Spleen (tissue), 11 donors: ENCODE measurements around the gene TMEM229B. TPM values are rescaled to one million over a fixed set of nuclear protein-coding genes. Genes with fewer than 3 reads are reported as not detected.

Experiments used
- DNase-seq: peaks from one replicate; pipeline ENCODE4 v3.0.0-alpha.2; 2020
- H3K27ac ChIP-seq, 8 donors: fragments of 200-600 bp; sonication (generic) in 7 of 8; 1 replicate in 4 of 8; 2 replicates in 4 of 8; pipeline versions ENCODE4 v1.5.0 to v1.8.0; 2016 to 2021; ENCODE audit warnings: inconsistent platforms in 4 of 8, mild to moderate bottlenecking in 4 of 8, moderate library complexity in 1 of 8
- H3K27me3 ChIP-seq, 7 donors: fragments of 200-600 bp; sonication (generic) in 6 of 7; replicated peaks in 1 of 7; 1 replicate in 4 of 7; 2 replicates in 3 of 7; pipeline versions ENCODE4 v1.5.0 to v1.8.0; 2016 to 2021; ENCODE audit warnings: inconsistent platforms in 3 of 7, mild to moderate bottlenecking in 1 of 7
- H3K36me3 ChIP-seq, 6 donors: fragments of 200-600 bp; sonication (generic) in 5 of 6; 1 replicate in 4 of 6; 2 replicates in 2 of 6; pipeline versions ENCODE4 v1.5.0 to v1.8.0; 2016 to 2021; ENCODE audit warnings: inconsistent platforms in 2 of 6
- H3K4me1 ChIP-seq, 6 donors: fragments of 200-600 bp; sonication (generic) in 5 of 6; 1 replicate in 3 of 6; 2 replicates in 3 of 6; pipeline versions ENCODE4 v1.5.0 to v1.8.0; 2016 to 2021; ENCODE audit warnings: inconsistent platforms in 3 of 6
- H3K4me3 ChIP-seq, 8 donors: fragments of 200-600 bp; sonication (generic) in 7 of 8; 1 replicate in 4 of 8; 2 replicates in 4 of 8; pipeline versions ENCODE4 v1.5.0 to v1.8.0; 2016 to 2021; ENCODE audit warnings: inconsistent platforms in 4 of 8, mild to moderate bottlenecking in 4 of 8, moderate library complexity in 2 of 8
- H3K9me3 ChIP-seq, 8 donors: fragments of 200-600 bp; sonication (generic) in 7 of 8; 1 replicate in 4 of 8; 2 replicates in 4 of 8; pipeline versions ENCODE4 v1.5.0 to v1.8.0; 2016 to 2021; ENCODE audit warnings: inconsistent platforms in 4 of 8
- CTCF ChIP-seq, 11 experiments: fragments of 200-600 bp in 7 of 11; fragments of 450-650 bp in 4 of 11; sonication (generic) in 4 of 11; IDR thresholded peaks in 8 of 11; conservative IDR thresholded peaks in 3 of 11; 1 replicate in 7 of 11; 2 replicates in 4 of 11; pipeline versions ENCODE4 v1.4.0 to v1.8.0; 2016 to 2021; ENCODE audit warnings: antibody characterized with exemption in 11 of 11, inconsistent platforms in 4 of 11, mild to moderate bottlenecking in 1 of 11
- POLR2A ChIP-seq, 3 donors: fragments of 450-650 bp; IDR thresholded peaks; one replicate each; pipeline ENCODE4 v1.5.1; 2017; ENCODE audit warnings: antibody characterized with exemption in 3 of 3, mild to moderate bottlenecking in 1 of 3
- POLR2AphosphoS5 ChIP-seq, 3 donors: sonication (generic); formaldehyde crosslinking; IDR thresholded peaks; one replicate each; pipeline ENCODE4 v1.5.1; 2017; ENCODE audit warnings: antibody characterized with exemption in 3 of 3
- WGBS, 5 donors: extraction: QIAGEN DNeasy Blood & Tissue Kit in 3 of 5; methylation state at CpG; one replicate each; pipeline versions ENCODE4 v1.1.5 to v1.1.7; 2013 to 2018; 5-methylcytosine and 5-hydroxymethylcytosine counted together
- intact Hi-C: fragments of 100-400 bp; cut with DNase I; formaldehyde crosslinking; loops from one replicate; pipeline ENCODE4 v1.15.0; 2023; ENCODE audit warnings: low total_unique reads
- polyA plus RNA-seq, 3 donors: library from polyadenylated mRNA; stranded (reverse); fragments of 200-250 nt; gene quantifications; one replicate each; pipeline ENCODE4 v1.2.1, GENCODE V29; 2013
- total RNA-seq, 7 donors: library from RNA; depleted of rRNA in 3 of 7; stranded (reverse); fragments of >200 nt in 3 of 7; fragmentation: NEBNext Ultra II Directional in 4 of 7; extraction: Animal tissue kit (Norgen Biotek cat#: 25700) in 4 of 7; gene quantifications; one replicate each; pipeline versions ENCODE4 v1.1.0 to v1.2.1, GENCODE V29; 2016 to 2021
- donor health status: healthy with polysubstance abuse.
- donor health status: DM: no; HTN: no; CAD: no; lungs with moderate emphysema.
- donor health status: DM: no; HTN: no; CAD: no.
- donor health status: Bipolar disorder and iron deficiency.
- donor health status: healthy.
- donor health status: DM: no; HTN: no; CAD: no.
- donor health status: DM: yes; HTN: yes; CAD: no.

Gene TMEM229B
- total and polyA plus RNA-seq, 10 donors, result 3.0 to 36.0 (median 25.2) TPM

GRCh38 chr14:67491741-67492507, 3.4 kb upstream of the TMEM229B start:
- WGBS, 5 donors, result 72 to 85% (median 82%) methylated on average over 8 to 9 of the region's 9 CpGs
- Histone ChIP-seq H3K4me3 (no peak overlapping the region), H3K9me3 (peaks cover 0 to 25% (median 18%) of the 10 kb centered on the region in 8 donors), H3K36me3 (peaks cover 0 to 3% (median under 1%) of the 10 kb centered on the region in 6 donors), H3K27me3 (no peaks in the 10 kb centered on the region), H3K4me1 (peaks cover 18 to 61% (median 40%) of the 10 kb centered on the region in 6 donors), H3K27ac (peak overlapping the region in 5 of 8 donors; percentile 9 to 94 (median 67))
- DNase-seq, result no peak
- intact Hi-C loops, result no loop called here
- no peak for TF ChIP-seq POLR2AphosphoS5 (IDR thresholded peaks at IDR 0.05)
- TF ChIP-seq POLR2A (IDR thresholded peaks at IDR 0.05), result no peak
- TF ChIP-seq CTCF (IDR thresholded peaks at IDR 0.05 in 8 of 11, conservative IDR thresholded peaks at IDR 0.05 in 3 of 11), result no peak

- H3K27ac ChIP-seq, result peak overlapping the region in 1 of 8 donors; percentile 94
- peaks cover 0 to 10% (median 6%) of the 10 kb centered on the region in 6 donors for H3K36me3 ChIP-seq
- peaks cover 18 to 65% (median 43%) of the 10 kb centered on the region in 6 donors for H3K4me1 ChIP-seq
- 91 to 96% (median 94%) methylated on average over 3 of the region's 3 CpGs for WGBS, 5 donors
- peaks cover 0 to 25% (median 18%) of the 10 kb centered on the region in 8 donors for H3K9me3 ChIP-seq
- no peak for DNase-seq
- TF ChIP-seq CTCF (IDR thresholded peaks at IDR 0.05 in 8 of 11, conservative IDR thresholded peaks at IDR 0.05 in 3 of 11) (no peak), POLR2A (IDR thresholded peaks at IDR 0.05) (no peak), POLR2AphosphoS5 (IDR thresholded peaks at IDR 0.05) (no peak)
- H3K27me3 ChIP-seq, result no peaks in the 10 kb centered on the region
- intact Hi-C loops, result no loop called here
- no peak overlapping the region for H3K4me3 ChIP-seq
Observed at GRCh38 chr14:67491285-67491684, 2.8 kb upstream of the TMEM229B start.

DNA sequence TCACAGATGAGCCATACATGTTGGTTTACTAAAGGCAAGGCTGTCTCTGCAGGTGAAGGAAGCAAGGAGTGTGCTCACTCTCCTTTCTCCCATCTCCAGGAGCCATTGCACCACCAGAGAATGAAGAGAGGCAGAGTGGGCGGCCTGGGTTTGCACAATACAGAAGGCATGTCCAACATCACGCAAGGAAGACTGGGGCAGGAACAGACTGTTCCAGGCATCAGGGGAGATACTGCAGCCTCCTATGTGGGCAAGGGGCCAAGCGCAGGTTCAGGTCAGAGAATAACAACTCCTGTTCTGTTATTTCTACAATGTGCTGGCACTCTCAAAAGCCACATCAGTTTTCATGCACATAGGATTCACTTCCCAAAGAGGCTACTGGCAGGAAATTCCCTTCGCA, 1.7 kb upstream of the TMEM229B start:
- H3K36me3 ChIP-seq, result peaks cover 0 to 20% (median 14%) of the 10 kb centered on the region in 6 donors
- WGBS, 5 donors, result 73 to 93% (median 84%) methylated on average over 4 of the region's 4 CpGs
- peaks cover 0 to 25% (median 18%) of the 10 kb centered on the region in 8 donors for H3K9me3 ChIP-seq
- intact Hi-C loops, result no loop called here
- H3K4me1 ChIP-seq, result peaks cover 18 to 76% (median 54%) of the 10 kb centered on the region in 6 donors
- H3K4me3 ChIP-seq, result no peak overlapping the region
- H3K27me3 ChIP-seq, result no peaks in the 10 kb centered on the region
- DNase-seq, result no peak
- H3K27ac ChIP-seq, result peak overlapping the region in 3 of 8 donors; percentile 92 to 94 (median 94)
- TF ChIP-seq POLR2AphosphoS5 (IDR thresholded peaks at IDR 0.05) (no peak), CTCF (IDR thresholded peaks at IDR 0.05 in 8 of 11, conservative IDR thresholded peaks at IDR 0.05 in 3 of 11) (no peak), POLR2A (IDR thresholded peaks at IDR 0.05) (no peak)

- intact Hi-C loops, result no loop called here
- Histone ChIP-seq H3K27me3 (no peaks in the 10 kb centered on the region), H3K36me3 (peaks cover 0 to 49% (median 19%) of the 10 kb centered on the region in 6 donors), H3K9me3 (no peaks in the 10 kb centered on the region), H3K4me3 (peak overlapping the region in 3 of 8 donors; percentile 38 to 72 (median 62)), H3K27ac (peak overlapping the region in 6 of 8 donors; percentile 83 to 94 (median 93)), H3K4me1 (peaks cover 18 to 95% (median 70%) of the 10 kb centered on the region in 6 donors)
- DNase-seq, result no peak
- TF ChIP-seq POLR2AphosphoS5 (IDR thresholded peaks at IDR 0.05), result no peak
- TF ChIP-seq POLR2A (IDR thresholded peaks at IDR 0.05), result no peak
- TF ChIP-seq CTCF (IDR thresholded peaks at IDR 0.05 in 8 of 11, conservative IDR thresholded peaks at IDR 0.05 in 3 of 11), result no peak
- whole genome bisulfite sequencing, 5 donors, result 74 to 93% (median 85%) methylated on average over 4 of the region's 4 CpGs
Observed at GRCh38 chr14:67487332-67487731, 1.2 kb downstream of the TMEM229B start.
